HG03025 (cell line): ENCODE measurements around the gene EHMT1.
"Not testable (repeated sequence)": the region's sequence is repeated elsewhere in the genome, so short reads cannot be mapped to it uniquely, and the experiment has no call there.

Experiments
- ATAC-seq: cut with Tn5 transposase; IDR thresholded peaks from one replicate; pipeline ENCODE4 v1.9.1; 2021; ENCODE audit warnings: mild to moderate bottlenecking, moderate library complexity; ENCODE audit not compliant: unreplicated experiment, low FRiP score

Gene EHMT1

GRCh38 chr9:137778914-137779313, 160.1 kb downstream of the EHMT1 start:
- no peak for ATAC-seq

DNA sequence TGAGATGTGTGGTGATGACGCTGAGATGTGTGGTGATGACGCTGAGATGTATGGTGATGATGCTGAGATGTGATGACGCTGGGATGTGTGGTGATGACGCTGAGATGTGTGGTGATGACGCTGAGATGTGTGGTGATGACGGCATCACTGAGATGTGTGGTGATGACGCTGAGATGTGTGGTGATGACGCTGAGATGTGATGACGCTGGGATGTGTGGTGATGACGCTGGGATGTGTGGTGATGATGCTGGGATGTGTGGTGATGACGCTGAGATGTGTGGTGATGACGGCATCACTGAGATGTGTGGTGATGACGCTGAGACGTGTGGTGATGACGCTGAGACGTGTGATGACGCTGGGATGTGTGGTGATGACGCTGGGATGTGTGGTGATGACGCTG, 161.2 kb downstream of the EHMT1 start:
- ATAC-seq: not testable (repeated sequence)

GRCh38 chr9:137781906-137782585, 163.2 kb downstream of the EHMT1 start:
- ATAC-seq: no peak

DNA sequence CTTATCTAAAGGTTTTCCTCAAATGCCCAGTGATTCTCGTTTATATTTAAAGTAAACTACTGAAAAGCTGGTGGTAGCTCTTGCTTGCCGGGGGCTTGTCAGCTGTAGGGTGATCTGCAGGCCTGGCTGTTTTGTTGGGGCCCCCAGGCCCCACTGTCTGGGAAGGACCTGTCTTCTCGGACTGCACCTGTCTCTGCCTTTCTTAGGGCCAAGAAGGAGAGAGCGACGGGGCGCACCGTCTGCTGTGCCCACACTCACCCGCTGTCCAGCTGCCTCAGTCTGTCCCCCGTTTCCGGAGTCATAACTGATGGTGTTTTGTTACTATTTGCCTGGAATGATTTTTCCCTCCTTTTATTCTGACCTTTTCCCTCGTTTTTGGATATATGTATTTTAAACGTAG, 164.7 kb downstream of the EHMT1 start:
- no peak for ATAC-seq

DNA sequence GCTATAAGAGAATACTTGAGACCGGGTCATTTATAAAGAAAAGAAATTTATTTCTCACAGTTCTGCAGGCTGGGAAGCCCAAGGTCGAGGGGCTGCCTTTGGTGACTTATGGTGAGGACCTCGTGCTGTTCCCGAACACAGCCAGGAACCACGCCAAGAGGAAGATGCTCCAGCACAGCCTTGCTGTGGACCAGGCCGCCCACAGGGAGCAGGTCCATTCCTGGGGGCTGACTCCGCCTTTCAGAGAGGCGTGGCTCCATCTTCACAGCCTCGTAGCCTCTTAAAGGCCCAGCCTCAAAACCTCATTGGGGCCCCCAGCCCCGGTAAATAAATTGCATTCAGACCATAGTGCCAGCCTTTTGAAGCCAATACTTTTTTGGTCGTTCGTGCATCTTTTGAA, 165.2 kb downstream of the EHMT1 start:
- ATAC-seq: no peak

- ATAC-seq: no peak
Measured at GRCh38 chr9:137784641-137785513, 166.1 kb downstream of the EHMT1 start.

GRCh38 chr9:137785704-137786161, 166.9 kb downstream of the EHMT1 start:
- ATAC-seq: no peak

DNA sequence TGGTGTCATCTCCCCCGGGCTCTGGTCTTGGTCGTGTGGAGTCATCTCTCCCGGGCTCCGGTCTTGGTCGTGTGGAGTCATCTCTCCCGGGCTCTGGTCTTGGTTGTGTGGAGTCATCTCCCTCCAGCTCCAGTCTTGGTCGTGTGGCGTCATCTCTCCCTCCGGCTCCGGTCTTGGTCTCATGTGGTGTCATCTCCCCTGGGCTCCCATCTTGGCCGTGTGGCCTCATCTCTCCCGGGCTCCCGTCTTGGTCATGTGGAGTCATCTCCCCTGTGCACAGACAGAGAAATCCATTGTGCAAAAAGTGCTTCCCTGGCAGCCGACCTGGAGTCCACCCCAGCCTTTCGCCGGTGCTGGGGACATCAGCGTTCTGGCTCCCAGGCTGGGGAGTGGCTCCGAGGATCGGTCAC, 167.7 kb downstream of the EHMT1 start:
- no peak for ATAC-seq

DNA sequence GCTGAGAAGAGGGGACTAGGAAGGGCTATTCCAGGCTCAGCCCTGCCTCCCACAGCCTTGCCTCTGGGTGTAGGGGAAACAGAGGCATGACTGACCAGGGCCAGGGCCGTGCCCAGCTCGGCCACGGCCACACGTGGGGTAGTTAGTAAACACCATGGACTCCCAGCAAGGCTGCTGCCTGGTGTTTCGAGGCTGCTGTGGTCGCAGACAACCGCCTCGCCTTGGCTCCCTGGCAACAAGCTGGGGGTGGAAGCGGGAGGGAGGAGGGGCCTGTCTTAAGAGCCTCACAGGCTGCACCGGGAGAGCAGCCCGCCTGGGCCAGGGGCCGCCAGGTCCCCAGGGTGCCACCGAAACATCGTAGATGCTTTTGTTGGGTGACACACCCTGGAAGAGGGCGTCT, 168.6 kb downstream of the EHMT1 start:
- ATAC-seq: no peak

GRCh38 chr9:137787786-137788505, 169.1 kb downstream of the EHMT1 start:
- no peak for ATAC-seq

GRCh38 chr9:137788561-137789294, 169.9 kb downstream of the EHMT1 start:
- ATAC-seq: no peak

DNA sequence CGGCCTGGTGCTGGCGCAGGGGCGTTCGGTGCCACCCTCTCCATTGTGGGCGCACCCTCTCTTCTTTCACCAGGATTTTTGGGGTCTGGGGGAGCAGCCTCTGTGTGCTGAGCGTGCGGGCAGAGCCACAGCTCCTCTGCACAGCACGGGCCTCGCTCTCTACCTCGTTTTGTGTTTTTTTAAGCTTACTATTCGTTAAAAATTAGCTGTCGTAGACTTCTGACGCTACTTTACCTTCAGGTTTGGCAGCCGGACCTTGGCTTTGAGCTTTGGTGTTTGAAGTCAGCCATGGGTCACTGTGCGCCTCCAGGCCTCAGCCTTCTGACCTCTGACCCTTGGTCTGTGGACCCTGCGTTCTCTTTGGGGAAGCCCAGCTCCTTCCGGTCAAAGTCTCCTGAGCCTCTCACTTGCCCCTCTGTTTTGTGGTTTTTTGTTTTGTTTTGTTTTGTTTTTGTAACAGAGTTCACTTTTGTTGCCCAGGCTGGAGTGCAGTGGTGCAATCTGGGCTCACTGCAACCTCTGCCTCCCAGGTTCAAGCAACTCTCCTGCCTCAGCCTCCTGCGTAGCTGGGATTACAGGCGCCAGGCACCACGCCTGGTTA, 170.6 kb downstream of the EHMT1 start:
- ATAC-seq: no peak

GRCh38 chr9:137791947-137792346, 173.1 kb downstream of the EHMT1 start:
- ATAC-seq: no peak

- no peak for ATAC-seq
Measured at GRCh38 chr9:137793196-137793841, 174.5 kb downstream of the EHMT1 start.

DNA sequence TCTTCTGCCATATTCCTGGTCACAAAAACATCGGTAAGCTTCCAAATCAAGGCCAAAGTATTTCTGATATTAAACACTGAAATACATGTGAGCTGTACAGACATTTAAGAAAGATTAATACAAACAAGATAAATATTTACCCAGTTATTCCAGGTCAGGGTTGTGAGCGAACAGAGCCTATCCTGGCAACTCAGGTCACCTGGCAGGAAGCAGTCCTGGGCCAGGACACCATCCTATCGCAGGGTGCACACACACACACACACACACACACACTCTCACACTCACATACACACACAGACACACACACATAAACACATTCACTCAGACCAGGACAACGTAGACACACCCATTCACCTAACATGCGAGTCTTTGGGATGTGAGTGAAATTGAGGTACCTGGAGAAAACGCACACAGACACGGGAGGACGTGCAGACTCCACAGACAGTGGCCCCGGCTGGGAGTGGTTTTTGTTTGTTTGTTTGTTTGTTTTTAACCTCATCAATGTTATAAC, 176.4 kb downstream of the EHMT1 start:
- no peak for ATAC-seq

DNA sequence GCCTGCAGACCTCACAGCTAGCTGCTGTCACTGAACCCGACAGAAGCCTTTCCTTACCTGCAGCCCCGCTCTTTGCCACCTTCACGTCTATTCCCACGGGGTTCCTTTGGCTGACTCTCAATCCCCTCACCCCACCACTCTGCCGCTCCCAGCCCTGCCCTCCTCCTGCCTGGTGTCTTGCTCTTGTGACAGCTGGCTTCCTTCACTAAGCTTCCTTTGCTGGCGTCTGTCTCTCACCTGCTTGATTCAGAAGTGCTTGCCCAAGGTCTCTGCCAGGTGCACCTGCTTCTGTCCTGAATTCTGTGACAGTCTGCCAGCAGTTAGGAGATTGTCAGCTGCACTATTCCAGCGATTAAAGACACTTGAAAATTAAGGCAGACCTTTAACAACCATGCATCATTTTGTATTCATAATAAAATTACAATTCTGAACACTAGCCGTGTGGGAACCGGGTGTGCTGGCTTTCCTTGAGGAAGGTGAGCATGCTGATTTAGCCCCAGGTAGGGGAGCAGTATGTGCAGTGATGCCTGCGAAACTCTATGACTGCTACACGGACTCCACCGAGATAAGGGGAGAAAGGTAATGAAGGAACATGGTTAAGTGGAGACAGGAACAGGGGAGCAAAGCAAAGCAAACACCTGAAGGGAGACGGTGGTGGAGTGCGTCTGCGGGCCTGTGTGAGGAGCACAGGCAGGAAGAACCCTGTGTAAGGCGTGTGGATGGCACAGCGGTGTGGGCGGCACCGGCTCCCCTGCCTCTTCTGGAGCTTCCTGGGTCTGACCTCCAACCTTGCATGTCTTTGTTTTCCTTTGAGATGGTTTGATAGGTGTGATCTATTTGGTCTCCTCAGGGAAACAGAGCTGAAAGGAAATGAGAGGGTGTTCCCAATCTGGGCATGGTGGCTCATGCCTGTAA, 178.7 kb downstream of the EHMT1 start:
- ATAC-seq: no peak

DNA sequence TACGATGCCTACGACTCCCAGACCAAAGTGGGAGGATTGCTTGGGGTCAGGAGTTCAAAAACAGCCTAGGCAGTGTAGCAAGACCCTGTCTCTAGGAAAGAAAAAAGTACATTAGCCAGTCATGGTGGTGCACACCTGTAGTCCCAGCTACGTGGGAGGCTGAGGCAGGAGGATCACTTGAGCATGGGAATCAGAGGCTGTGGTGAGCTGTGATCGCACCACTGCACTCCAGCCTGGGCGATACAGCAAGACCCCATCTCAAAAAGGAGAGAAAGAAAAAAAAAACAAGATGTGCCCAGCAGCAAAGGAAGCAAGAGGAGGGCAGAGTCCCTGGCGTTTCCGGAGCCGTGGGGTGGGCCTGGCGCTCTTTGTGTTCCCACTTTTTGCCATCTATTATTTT, 179.3 kb downstream of the EHMT1 start:
- ATAC-seq: no peak

DNA sequence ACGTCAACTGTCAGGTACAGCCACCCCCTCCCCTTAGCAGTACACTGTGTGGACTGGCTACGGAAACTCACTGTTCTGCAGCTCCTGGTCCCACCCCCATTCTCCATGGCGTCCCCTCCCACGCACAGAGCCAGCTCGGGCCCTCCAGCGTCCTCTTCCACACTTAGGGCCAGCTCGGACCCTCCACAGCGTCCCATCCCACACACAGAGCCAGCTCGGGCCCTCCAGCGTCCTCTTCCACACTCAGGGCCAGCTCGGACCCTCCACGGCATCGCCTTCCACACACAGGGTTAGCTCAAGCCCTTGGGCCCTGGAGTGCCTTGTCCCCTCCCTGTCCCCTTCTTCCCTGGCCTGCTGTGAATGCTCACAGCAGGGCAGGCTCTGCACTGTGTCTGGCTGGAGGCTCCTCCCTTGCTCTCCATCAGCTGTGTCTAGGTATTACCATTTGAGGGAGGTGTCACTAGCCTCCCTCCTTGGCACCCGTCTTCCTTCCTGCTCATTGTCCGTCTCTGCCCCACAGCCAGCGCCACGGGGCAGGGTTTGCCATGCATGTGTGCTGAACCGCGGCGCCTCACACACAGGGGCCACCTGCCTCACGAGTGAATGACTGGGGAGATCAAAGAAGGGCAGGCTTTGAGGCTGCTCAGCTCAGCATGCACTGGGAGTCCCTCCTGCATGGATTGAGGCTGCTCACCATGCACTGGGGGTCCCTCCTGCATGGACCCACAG, 180.3 kb downstream of the EHMT1 start:
- no peak for ATAC-seq
